Activated naive CD8-positive, alpha-beta T cell (primary cell): ENCODE data around the gene MED27.

Source experiments
- H3K27ac Mint-ChIP-seq: one replicate; pipeline ENCODE4 v1.8.0; 2021; ENCODE audit warnings: mixed read lengths
- H3K27me3 Mint-ChIP-seq: one replicate; pipeline ENCODE4 v1.8.0; 2021; ENCODE audit warnings: mixed read lengths
- H3K36me3 Mint-ChIP-seq: one replicate; pipeline ENCODE4 v1.8.0; 2021; ENCODE audit warnings: mixed read lengths
- H3K4me1 Mint-ChIP-seq: one replicate; pipeline ENCODE4 v1.8.0; 2021; ENCODE audit warnings: low read depth, mixed read lengths
- H3K4me3 Mint-ChIP-seq: one replicate; pipeline ENCODE4 v1.8.0; 2021; ENCODE audit warnings: mild to moderate bottlenecking, mixed read lengths
- H3K9me3 Mint-ChIP-seq: one replicate; pipeline ENCODE4 v1.8.0; 2021; ENCODE audit warnings: low read depth, mixed read lengths

Gene MED27

GRCh38 chr9:131969469-131969989, 110.1 kb downstream of the MED27 start:
- H3K4me1 Mint-ChIP-seq = no peaks in the 10 kb centered on the region
- no peaks in the 10 kb centered on the region for H3K27me3 Mint-ChIP-seq
- H3K9me3 Mint-ChIP-seq = no peaks in the 10 kb centered on the region
- no peak overlapping the region for H3K27ac Mint-ChIP-seq
- H3K4me3 Mint-ChIP-seq = no peak overlapping the region
- H3K36me3 Mint-ChIP-seq = peaks cover 7% of the 10 kb centered on the region

- Mint-ChIP-seq H3K27ac (no peak overlapping the region), H3K27me3 (no peaks in the 10 kb centered on the region), H3K9me3 (no peaks in the 10 kb centered on the region), H3K4me1 (no peaks in the 10 kb centered on the region), H3K36me3 (peaks cover 15% of the 10 kb centered on the region), H3K4me3 (no peak overlapping the region)
Observed at GRCh38 chr9:131968632-131969031, 111.0 kb downstream of the MED27 start.

- Mint-ChIP-seq H3K36me3 (peaks cover 13% of the 10 kb centered on the region), H3K9me3 (no peaks in the 10 kb centered on the region), H3K4me1 (no peaks in the 10 kb centered on the region), H3K27me3 (no peaks in the 10 kb centered on the region), H3K27ac (no peak overlapping the region), H3K4me3 (no peak overlapping the region)
Observed at GRCh38 chr9:131965841-131966240, 113.8 kb downstream of the MED27 start.

- no peak overlapping the region for H3K4me3 Mint-ChIP-seq
- no peak overlapping the region for H3K27ac Mint-ChIP-seq
- peaks cover 2% of the 10 kb centered on the region for H3K4me1 Mint-ChIP-seq
- no peaks in the 10 kb centered on the region for H3K9me3 Mint-ChIP-seq
- no peaks in the 10 kb centered on the region for H3K27me3 Mint-ChIP-seq
- H3K36me3 Mint-ChIP-seq = peaks cover 18% of the 10 kb centered on the region
Observed at GRCh38 chr9:131965103-131965502, 114.6 kb downstream of the MED27 start.

GRCh38 chr9:131963072-131964030, 116.3 kb downstream of the MED27 start:
- Mint-ChIP-seq H3K4me3 (no peak overlapping the region), H3K36me3 (peaks cover 21% of the 10 kb centered on the region), H3K4me1 (peaks cover 2% of the 10 kb centered on the region), H3K27ac (no peak overlapping the region), H3K27me3 (no peaks in the 10 kb centered on the region), H3K9me3 (no peaks in the 10 kb centered on the region)

- no peak overlapping the region for H3K4me3 Mint-ChIP-seq
- no peaks in the 10 kb centered on the region for H3K27me3 Mint-ChIP-seq
- peaks cover 24% of the 10 kb centered on the region for H3K36me3 Mint-ChIP-seq
- H3K27ac Mint-ChIP-seq = no peak overlapping the region
- no peaks in the 10 kb centered on the region for H3K9me3 Mint-ChIP-seq
- peaks cover 2% of the 10 kb centered on the region for H3K4me1 Mint-ChIP-seq
Observed at GRCh38 chr9:131961496-131961880, 118.2 kb downstream of the MED27 start.

- Mint-ChIP-seq H3K4me3 (no peak overlapping the region), H3K9me3 (no peaks in the 10 kb centered on the region), H3K4me1 (peaks cover 2% of the 10 kb centered on the region), H3K36me3 (peaks cover 26% of the 10 kb centered on the region), H3K27ac (no peak overlapping the region), H3K27me3 (no peaks in the 10 kb centered on the region)
Observed at GRCh38 chr9:131960851-131961495, 118.7 kb downstream of the MED27 start.

- Mint-ChIP-seq H3K4me3 (no peak overlapping the region), H3K4me1 (peaks cover 2% of the 10 kb centered on the region), H3K27ac (no peak overlapping the region), H3K9me3 (no peaks in the 10 kb centered on the region), H3K27me3 (no peaks in the 10 kb centered on the region), H3K36me3 (peaks cover 27% of the 10 kb centered on the region)
Observed at GRCh38 chr9:131960311-131960710, 119.4 kb downstream of the MED27 start.

GRCh38 chr9:131959887-131960286, 119.8 kb downstream of the MED27 start:
- peaks cover 2% of the 10 kb centered on the region for H3K4me1 Mint-ChIP-seq
- no peaks in the 10 kb centered on the region for H3K27me3 Mint-ChIP-seq
- no peaks in the 10 kb centered on the region for H3K9me3 Mint-ChIP-seq
- no peak overlapping the region for H3K27ac Mint-ChIP-seq
- peaks cover 25% of the 10 kb centered on the region for H3K36me3 Mint-ChIP-seq
- no peak overlapping the region for H3K4me3 Mint-ChIP-seq

- H3K36me3 Mint-ChIP-seq = peaks cover 19% of the 10 kb centered on the region
- H3K4me1 Mint-ChIP-seq = peaks cover 2% of the 10 kb centered on the region
Observed at GRCh38 chr9:131959056-131959455, 120.6 kb downstream of the MED27 start.

GRCh38 chr9:131954299-131954698, 125.4 kb downstream of the MED27 start:
- no peaks in the 10 kb centered on the region for H3K4me1 Mint-ChIP-seq
- H3K27ac Mint-ChIP-seq = no peak overlapping the region
- H3K9me3 Mint-ChIP-seq = no peaks in the 10 kb centered on the region

More at GRCh38 chr9:131959056-131959455, 120.6 kb downstream of the MED27 start:
- Mint-ChIP-seq H3K4me3 (no peak overlapping the region), H3K27ac (no peak overlapping the region), H3K27me3 (no peaks in the 10 kb centered on the region), H3K9me3 (no peaks in the 10 kb centered on the region)

GRCh38 chr9:131951905-131952304, 127.8 kb downstream of the MED27 start:
- Mint-ChIP-seq H3K9me3 (no peaks in the 10 kb centered on the region), H3K4me3 (no peak overlapping the region), H3K36me3 (peaks cover 10% of the 10 kb centered on the region), H3K4me1 (no peaks in the 10 kb centered on the region), H3K27ac (no peak overlapping the region), H3K27me3 (no peaks in the 10 kb centered on the region)

More at GRCh38 chr9:131954299-131954698, 125.4 kb downstream of the MED27 start:
- Mint-ChIP-seq H3K36me3 (peaks cover 9% of the 10 kb centered on the region), H3K4me3 (no peak overlapping the region), H3K27me3 (no peaks in the 10 kb centered on the region)

GRCh38 chr9:131951155-131951554, 128.5 kb downstream of the MED27 start:
- Mint-ChIP-seq H3K9me3 (no peaks in the 10 kb centered on the region), H3K27me3 (no peaks in the 10 kb centered on the region), H3K4me3 (no peak overlapping the region), H3K27ac (no peak overlapping the region), H3K4me1 (no peaks in the 10 kb centered on the region), H3K36me3 (peaks cover 12% of the 10 kb centered on the region)

- no peaks in the 10 kb centered on the region for H3K27me3 Mint-ChIP-seq
- H3K36me3 Mint-ChIP-seq = peaks cover 10% of the 10 kb centered on the region
Observed at GRCh38 chr9:131950487-131950886, 129.2 kb downstream of the MED27 start.

GRCh38 chr9:131946180-131946579, 133.5 kb downstream of the MED27 start:
- Mint-ChIP-seq H3K27ac (peak overlapping the region; percentile 3), H3K4me3 (no peak overlapping the region), H3K27me3 (no peaks in the 10 kb centered on the region), H3K9me3 (no peaks in the 10 kb centered on the region), H3K36me3 (peaks cover 16% of the 10 kb centered on the region), H3K4me1 (no peaks in the 10 kb centered on the region)

More at GRCh38 chr9:131950487-131950886, 129.2 kb downstream of the MED27 start:
- no peaks in the 10 kb centered on the region for H3K9me3 Mint-ChIP-seq
- H3K27ac Mint-ChIP-seq = no peak overlapping the region
- H3K4me1 Mint-ChIP-seq = no peaks in the 10 kb centered on the region
- no peak overlapping the region for H3K4me3 Mint-ChIP-seq
